ENCODE results near the gene NSUN4. TPM values are rescaled to one million over a fixed set of nuclear protein-coding genes. Genes with fewer than 3 reads are reported as not detected.

Gene NSUN4
- total RNA-seq, 1 donor from 2014 or later, result 24.8 TPM

DNA sequence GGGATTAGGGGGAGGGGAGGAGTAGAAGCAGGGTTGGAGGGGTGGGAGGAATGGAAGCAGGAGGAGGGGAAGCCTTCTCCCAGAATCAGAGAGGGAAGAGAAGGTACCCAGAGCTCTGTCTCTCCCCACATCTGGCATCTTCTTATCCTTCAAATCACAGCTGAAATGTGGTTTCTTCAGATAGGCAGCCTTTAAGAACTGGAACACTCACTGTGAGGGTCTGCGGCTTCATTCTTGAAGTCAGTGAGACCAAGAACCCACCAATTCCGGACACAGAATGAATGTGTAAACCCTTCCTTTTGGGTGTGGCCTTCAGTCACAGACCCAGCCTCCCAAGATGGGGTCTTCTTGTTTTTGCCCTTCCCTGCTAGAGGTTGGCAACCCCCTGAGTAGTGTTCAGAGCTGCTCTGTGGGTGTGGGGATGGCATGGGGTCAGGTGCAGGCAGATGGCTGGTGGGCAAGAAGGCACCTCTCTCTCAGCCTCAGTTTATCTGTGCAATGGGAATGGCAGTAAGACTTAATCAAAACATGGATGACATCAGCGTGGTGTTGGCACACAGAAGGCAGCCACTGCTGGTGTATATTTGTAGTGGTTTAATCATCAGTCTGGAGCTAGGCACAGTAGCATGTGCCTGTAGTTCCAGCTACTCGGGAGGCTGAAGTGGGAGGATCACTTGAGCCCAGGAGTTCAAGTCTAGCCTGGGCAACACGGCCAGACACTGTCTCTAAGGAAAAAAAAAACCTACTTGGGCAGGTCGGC lies 60.7 kb downstream of the NSUN4 start:
- no peak for DNase-seq (ENCODE audit: low spot score)
- peak; percentile 36 for ATAC-seq
- intact Hi-C loops (cut with DNase I), result loop anchor here (10.0 kb wide), 1 partner anchor 123 kb away; no protein-coding TSS in a partner anchor

DNA sequence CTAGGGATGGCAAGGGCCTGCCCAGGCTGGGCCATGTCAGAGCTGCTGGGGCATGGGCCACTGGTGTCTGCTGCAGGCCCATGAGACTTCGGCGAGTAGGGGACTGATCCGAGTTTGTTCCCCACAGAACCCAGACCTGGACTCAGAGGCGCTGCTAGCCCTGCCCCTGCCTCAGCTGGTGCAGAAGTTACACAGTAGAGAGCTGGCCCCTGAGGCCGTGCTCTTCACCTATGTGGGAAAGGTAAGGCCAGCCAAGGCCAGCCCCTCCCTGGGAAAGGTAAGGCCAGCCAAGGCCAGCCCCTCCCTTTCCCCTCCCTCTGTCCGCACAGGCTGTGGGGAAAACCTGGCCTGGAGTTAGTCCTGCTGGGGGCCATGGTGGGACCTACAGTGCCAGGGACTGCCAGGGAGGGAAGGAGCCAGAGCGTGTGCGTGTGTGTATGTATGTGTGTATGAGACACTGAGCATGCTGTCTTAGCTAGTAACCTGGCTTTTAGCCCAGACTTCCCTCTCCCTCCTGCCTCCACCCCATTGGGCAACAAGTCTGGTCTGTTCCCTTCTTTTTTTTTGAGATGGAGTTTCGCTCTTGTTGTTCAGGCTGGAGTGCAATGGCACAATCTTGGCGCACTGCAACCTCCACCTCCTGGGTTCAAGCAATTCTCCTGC lies 61.5 kb downstream of the NSUN4 start:
- intact Hi-C loops (cut with DNase I), result loop anchor here (10.0 kb wide), 1 partner anchor 123 kb away; no protein-coding TSS in a partner anchor
- ATAC-seq, result peak; percentile 91
- peak; percentile 84 for DNase-seq (ENCODE audit: low spot score)

DNA sequence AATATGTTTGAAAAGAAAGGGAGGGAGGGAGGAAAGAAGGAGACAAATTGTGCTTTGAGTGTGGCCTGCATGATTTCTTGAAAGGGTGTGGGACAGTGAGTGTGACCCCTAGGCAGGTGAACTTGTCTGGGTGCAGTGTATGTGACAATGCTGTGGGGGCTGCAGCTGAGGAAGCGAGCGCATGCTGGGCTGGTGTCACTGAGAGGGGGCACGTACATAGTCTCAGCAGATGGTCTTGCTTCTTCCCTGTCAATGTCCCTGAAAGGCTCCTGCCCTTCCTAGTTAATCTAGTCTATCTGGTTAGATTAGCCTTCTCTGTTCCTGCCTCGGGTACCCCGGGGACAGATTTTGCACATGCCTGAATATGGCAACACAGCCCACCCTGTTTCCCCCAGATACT lies 63.3 kb downstream of the NSUN4 start:
- intact Hi-C loops (cut with DNase I), result loop anchor here (10.0 kb wide), 1 partner anchor 121 kb away; no protein-coding TSS in a partner anchor
- DNase-seq (ENCODE audit: low spot score), result no peak
- no peak for ATAC-seq

DNA sequence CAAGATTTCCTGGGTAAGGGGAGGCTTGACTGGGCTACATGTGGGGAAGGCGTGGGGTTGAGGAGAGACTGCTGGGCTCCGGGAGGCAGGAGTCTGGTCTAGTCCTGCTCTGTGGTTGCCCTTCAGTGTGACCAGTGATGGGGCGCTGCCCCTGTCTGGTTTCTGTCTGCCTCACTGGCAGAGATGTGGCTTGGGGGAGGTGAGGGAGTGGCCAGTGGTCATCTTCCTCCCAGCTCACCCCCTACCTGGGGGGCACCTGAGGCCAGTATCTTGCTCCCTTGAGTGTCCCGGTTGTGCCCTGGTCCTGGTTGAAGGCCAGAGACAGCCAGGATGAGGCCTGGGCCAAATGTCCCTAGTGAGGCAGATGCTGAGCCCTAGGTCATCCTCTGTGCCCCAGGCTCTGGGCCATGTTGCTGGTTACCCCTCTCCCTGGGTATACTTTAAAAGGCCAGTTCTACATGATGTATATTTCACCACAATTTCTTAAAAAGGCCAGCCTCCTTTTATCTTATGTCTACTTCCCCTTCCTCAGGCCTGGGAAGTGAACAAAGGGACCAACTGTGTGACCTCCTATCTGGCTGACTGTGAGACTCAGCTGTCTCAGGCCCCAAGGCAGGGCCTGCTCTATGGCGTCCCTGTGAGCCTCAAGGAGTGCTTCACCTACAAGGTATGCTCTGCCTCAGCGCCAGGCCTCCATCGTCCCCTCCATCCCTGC lies 64.0 kb downstream of the NSUN4 start:
- ATAC-seq (no peak), DNase-seq (ENCODE audit: low spot score) (no peak)
- intact Hi-C loops (cut with DNase I), result loop anchor here (10.0 kb wide), 1 partner anchor 120 kb away; no protein-coding TSS in a partner anchor

DNA sequence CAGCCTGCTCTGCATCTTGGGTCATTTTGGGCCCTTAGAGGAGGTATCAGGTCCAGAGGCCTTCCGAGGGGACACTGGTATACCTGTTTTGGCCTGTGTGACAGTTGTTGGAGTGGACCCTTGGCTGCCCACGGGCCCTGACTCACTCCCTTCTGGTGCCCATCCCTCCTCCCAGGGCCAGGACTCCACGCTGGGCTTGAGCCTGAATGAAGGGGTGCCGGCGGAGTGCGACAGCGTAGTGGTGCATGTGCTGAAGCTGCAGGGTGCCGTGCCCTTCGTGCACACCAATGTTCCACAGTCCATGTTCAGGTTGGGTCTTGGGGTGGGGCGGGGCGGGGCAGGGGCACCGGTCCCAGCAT lies 64.6 kb downstream of the NSUN4 start:
- ATAC-seq (no peak), DNase-seq (ENCODE audit: low spot score) (no peak)
- intact Hi-C loops (cut with DNase I), result loop anchor here (10.0 kb wide), 1 partner anchor 120 kb away; no protein-coding TSS in a partner anchor

DNA sequence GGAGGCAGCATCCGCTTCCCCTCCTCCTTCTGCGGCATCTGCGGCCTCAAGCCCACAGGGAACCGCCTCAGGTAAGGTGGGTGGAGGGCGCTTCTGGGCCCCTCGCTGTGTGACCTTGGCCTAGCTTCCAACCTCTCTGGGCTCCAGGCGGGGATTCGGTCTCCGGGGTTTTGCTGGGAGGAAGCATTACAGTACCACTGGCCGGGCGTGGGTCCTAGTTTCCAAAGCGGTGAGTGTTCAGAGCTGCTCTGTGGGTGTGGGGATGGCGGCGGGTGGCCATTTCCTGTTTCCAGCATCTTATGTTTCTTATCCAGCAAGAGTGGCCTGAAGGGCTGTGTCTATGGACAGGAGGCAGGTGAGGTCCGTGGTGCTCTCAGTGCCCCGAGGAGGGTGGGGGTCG lies 65.1 kb downstream of the NSUN4 start:
- intact Hi-C loops (cut with DNase I), result loop anchor here (10.0 kb wide), 1 partner anchor 119 kb away; no protein-coding TSS in a partner anchor
- no peak for DNase-seq (ENCODE audit: low spot score)
- ATAC-seq, result no peak

DNA sequence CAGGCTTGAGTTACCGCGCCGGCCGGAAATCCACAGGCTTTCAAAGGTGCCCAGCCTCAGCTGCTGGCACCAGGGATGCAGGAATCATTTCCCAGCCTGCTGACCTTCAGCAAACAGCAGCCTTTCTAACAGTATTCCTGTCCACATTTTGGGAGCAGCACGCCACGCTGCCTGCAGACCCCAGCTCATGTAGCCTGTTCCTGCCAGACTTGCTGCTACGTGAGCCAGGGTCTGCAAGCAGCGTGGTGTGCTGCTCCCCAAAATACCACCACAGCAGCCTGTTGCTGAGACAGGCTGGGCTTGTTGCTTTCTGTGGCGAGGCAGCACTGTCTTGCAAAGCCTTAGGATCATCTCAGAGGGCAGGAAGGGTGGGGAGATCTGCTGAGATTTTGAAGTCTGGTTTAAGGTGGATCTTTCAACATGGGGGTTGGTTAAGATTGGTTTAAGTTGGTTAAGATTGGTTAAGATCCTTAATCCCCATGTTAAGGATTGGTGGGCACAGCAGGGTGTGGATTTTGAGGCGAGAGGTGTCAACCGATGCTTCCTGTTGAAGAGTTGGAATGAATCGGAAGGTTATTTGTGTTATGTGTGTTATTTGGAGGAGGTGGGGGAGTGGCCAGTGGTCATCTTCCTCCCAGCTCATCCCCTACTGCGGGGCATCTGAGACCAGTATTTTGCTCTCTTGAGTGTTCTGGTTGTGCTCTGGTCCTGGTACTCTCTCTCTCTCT lies 66.4 kb downstream of the NSUN4 start:
- no peak for DNase-seq (ENCODE audit: low spot score)
- ATAC-seq, result no peak
- intact Hi-C loops (cut with DNase I), result loop anchor here (10.0 kb wide), 1 partner anchor 118 kb away; no protein-coding TSS in a partner anchor

DNA sequence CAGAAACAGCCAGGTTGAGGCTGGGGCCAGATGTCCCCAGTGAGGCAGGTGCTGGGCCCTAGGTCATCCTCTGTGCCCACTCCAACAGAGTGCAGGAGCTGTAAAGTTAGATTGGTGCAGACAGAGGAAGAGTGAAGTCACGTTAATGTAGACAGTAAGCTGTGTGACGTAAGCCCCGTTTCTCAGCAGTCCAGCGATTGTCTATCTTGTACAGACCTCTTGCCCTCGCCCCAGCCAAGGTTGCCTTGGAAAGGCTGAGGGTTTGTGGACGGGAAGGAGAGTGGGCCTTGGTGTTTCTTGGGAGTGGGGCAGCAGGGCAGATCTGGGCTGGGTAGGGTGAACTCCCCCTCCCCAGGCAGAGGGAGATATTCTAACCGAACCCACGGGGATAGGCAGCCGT lies 67.0 kb downstream of the NSUN4 start:
- intact Hi-C loops (cut with DNase I), result loop anchor here (10.0 kb wide), 1 partner anchor 117 kb away; no protein-coding TSS in a partner anchor
- ATAC-seq (no peak), DNase-seq (ENCODE audit: low spot score) (no peak)

DNA sequence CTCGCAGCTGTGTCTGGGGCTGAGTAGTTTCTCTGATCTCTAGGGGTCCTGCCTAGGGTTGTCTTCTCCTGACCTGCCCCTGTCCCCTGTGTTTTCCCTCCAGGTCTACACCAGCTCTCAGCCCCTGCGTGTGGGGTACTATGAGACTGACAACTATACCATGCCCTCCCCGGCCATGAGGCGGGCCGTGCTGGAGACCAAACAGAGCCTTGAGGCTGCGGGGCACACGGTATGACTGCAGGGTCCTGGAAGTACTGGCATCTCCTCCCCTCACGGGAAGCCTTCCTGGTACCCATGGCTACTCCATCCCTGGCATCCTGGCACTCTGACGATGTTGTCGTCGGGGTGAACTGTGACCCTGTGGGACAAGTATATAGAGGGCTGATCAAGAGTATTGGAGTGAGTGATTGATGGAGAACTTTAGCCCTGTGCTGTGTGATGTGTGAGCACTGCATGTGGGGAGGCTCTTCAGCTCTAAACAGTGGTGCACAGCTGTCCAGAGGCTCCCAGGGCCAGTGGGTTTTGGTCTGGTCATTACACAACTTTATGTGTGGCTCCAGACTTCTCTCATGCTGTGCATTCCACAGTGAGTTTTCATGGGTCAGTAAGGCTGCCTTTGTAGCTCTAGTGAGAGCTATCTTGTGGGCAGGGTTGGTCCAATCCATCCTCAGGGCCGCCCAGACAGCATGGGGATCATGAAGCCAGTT lies 67.9 kb downstream of the NSUN4 start:
- intact Hi-C loops (cut with DNase I), result loop anchor here (10.0 kb wide), 1 partner anchor 116 kb away; no protein-coding TSS in a partner anchor
- DNase-seq (ENCODE audit: low spot score) (no peak), ATAC-seq (no peak)

DNA sequence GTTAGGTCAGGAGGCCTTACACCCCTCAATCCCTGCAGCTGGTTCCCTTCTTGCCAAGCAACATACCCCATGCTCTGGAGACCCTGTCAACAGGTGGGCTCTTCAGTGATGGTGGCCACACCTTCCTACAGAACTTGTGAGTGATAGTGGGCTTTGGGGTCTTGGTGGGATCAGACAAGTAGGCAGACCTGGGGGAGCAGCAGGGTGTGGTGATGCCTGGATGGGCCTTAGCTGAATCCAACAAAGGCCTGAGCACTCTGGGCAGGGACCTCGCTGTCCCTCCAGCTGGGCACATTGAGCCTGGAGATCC lies 68.4 kb downstream of the NSUN4 start:
- ATAC-seq (no peak), DNase-seq (ENCODE audit: low spot score) (no peak)
- intact Hi-C loops (cut with DNase I), result loop anchor here (10.0 kb wide), 1 partner anchor 116 kb away; no protein-coding TSS in a partner anchor

DNA sequence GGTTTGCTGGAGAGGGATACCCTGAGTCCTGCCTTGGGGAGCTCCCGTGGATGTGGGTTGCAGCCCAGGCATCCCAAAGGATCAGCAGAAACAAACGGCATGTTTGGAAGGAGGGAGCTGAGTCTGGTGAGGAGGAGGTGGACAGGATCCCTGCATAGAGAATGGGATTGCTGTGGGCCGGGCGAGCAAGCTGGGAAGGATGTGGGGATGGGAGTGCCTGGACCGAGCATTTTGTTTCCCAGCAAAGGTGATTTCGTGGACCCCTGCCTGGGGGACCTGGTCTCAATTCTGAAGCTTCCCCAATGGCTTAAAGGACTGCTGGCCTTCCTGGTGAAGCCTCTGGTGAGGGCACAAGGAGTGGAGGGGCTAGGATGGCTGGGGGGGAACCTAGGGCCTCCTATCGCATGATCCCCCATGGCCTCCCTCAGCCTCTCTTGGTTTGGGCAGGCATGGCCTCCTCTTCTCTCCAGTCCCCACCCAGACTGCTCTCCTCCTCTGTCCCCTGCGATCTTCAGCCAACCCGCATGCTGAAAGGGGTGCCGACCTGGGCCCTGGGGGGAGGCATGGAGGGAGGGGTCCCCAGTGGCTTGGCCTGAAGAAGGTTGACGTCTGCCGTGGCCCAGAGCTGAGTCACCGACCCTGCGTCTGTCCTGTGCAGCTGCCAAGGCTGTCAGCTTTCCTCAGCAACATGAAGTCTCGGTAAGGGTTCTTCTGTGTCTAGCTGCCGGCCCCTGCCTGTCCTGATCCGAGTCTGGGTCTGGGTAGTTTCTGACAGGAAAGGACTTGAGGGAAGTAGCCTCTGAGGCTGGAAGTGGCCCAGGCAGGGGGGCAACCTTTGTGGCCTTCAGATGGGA lies 69.8 kb downstream of the NSUN4 start:
- peak; percentile 62 for DNase-seq (ENCODE audit: low spot score)
- intact Hi-C loops (cut with DNase I), result no loop called here
- ATAC-seq, result peak; percentile 33

DNA sequence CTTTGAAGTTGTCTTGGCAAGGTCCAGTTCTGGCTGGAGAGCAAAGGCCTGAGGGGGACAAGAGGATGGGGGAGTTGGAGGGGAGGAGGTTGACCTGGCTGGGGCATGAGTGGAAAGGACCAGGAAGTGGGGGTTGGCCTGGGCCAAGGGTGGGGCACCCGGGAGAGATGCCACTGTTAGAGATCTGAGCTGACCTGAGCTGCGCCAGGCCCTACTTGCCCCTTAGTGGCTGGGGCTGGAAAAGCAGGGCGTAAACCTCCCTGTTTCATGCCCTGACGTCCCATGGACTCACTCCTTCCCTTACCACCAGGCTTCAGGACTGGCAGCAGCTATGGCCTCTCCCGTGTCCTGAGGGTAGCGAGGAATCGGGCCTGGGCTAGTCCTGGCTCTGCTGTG lies 70.4 kb downstream of the NSUN4 start:
- ATAC-seq (no peak), DNase-seq (ENCODE audit: low spot score) (no peak)
- intact Hi-C loops (cut with DNase I), result no loop called here

Other genes starting within 250 kb of the NSUN4 start
- 53.5 TPM for gene PIK3R3, start 208.2 kb upstream of the NSUN4 start, total RNA-seq
- gene TSPAN1, start 165.7 kb upstream of the NSUN4 start, total RNA-seq, result 4.2 TPM
- not detected for gene P3R3URF, start 164.3 kb upstream of the NSUN4 start, total RNA-seq
- gene POMGNT1, start 142.4 kb upstream of the NSUN4 start, total RNA-seq, result 87.2 TPM
- gene LURAP1, start 137.5 kb upstream of the NSUN4 start, total RNA-seq, result 16.1 TPM
- gene RAD54L, start 93.0 kb upstream of the NSUN4 start, total RNA-seq, result 1.8 TPM
- 47.7 TPM for gene LRRC41, start 37.2 kb upstream of the NSUN4 start, total RNA-seq
- 103 TPM for gene UQCRH, start 37.1 kb upstream of the NSUN4 start, total RNA-seq
- 34.4 TPM for gene FAAH, start 53.5 kb downstream of the NSUN4 start, total RNA-seq
- 0.13 TPM for gene DMBX1, start 149.0 kb downstream of the NSUN4 start, total RNA-seq
- not detected for gene KNCN, start 210.8 kb downstream of the NSUN4 start, total RNA-seq

Data from sciatic nerve (tissue), 2 donors.